H7 (cell line): ENCODE measurements around the gene KLHL24. TPM values are rescaled to one million over a fixed set of nuclear protein-coding genes. Genes with fewer than 3 reads are reported as not detected.
A peak's percentile ranks its signal among the peaks of the same experiment; 100 is the strongest.
"Not testable (repeated sequence)": the region's sequence is repeated elsewhere in the genome, so short reads cannot be mapped to it uniquely, and the experiment has no call there.

ENCODE experiments used
- DNase-seq: peaks from one replicate; pipeline ENCODE4 v3.0.0; 2012
- H3K27me3 ChIP-seq: 2 replicates; pipeline ENCODE4 v1.6.0; 2011; ENCODE audit warnings: mild to moderate bottlenecking, low read length; ENCODE audit not compliant: control insufficient read depth, insufficient read depth
- H3K36me3 ChIP-seq: replicated peaks from 2 replicates; pipeline ENCODE4 v1.5.1; 2011; ENCODE audit warnings: low read length; ENCODE audit not compliant: control insufficient read depth, insufficient read depth
- H3K4me3 ChIP-seq: 2 replicates; pipeline ENCODE4 v1.5.1; 2011; ENCODE audit warnings: low read depth, mild to moderate bottlenecking, control low read depth, low read length, moderate library complexity; ENCODE audit not compliant: insufficient read depth
- total RNA-seq: library from RNA; depleted of rRNA; stranded (reverse); fragments of >200 nt; shearing (Covaris generic); gene quantifications from 2 replicates; pipeline ENCODE4 v1.2.3, GENCODE V29; 2014

Gene KLHL24
- total RNA-seq, 1 experiment from 2014 or later: 27.9 TPM

DNA sequence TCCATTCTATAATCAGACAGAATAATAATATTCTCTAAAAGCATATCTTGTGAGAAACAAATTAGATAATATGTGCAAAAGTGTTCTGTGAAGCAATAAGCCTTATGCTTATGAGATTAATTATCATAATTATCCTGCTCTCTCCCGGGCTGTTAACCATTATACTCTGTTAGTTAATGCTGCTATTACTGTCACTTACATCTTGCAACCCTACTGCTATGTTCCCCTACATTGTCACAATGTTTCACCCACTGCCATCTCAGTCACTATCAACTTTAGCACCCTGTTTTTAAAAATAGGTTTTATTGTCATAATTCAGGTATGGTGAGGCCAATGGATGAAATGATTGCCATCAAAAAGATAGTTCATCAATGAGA is 15.2 kb upstream of the KLHL24 start:
- no peaks in the 10 kb centered on the region; the same call in 1 of the 2 replicates for H3K27me3 ChIP-seq
- no peak overlapping the region for H3K4me3 ChIP-seq
- DNase-seq: no peak
- H3K36me3 ChIP-seq: no peaks in the 10 kb centered on the region

DNA sequence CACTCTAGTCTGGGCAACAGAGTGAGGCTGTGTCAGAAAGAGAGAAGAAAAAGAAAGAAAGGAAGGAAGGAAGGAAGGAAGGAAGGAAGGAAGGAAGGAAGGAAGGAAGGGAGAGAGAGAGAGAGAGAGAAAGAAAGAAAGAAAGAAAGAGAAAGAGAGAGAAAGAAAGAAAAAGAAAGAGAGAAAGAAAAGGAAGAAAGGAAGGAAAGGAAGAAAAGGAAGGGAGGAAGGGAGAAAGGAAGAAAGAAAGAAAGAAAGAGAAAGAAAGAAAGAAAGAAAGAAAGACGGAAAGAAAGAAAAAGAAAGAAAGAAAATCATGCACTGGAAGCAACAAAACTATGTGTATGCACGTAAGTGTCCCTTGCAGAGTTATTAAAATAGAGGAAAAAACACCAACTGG is 12.9 kb upstream of the KLHL24 start:
- not testable (repeated sequence) for H3K36me3 ChIP-seq, H3K27me3 ChIP-seq, DNase-seq, H3K4me3 ChIP-seq

DNA sequence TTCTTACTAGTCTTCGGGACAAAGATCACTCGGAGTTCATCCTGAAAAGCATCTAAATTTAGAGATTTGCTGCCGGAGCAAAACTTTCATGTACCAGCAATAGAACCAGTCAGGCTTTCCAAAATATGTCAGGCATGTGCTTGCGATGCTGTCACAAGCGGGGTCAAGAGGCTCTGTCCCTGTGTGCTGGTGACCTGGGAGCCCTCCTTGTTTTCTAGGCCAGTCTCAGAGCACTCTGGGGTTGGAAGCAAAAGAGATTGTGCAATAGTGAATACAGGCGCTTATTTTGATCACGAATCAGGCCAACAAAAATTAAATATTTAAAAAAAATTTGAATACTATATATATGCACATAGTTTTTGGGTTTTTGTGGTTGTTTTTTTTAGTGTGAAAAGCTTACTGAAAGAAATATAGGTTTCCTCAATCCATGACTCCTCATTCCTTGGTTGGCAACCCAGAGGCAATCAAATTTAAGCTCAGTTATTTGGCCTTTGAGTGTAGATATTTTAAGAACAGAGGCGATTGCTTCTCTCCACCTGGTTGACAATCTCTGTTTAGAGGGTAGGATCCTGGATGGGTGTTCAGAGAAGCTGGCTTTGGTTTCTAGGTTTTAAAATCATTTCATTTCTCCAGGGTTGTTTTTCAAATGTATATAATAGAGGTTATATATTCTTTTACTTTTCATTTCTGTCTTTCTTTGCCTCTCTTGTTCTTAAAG is 8.4 kb upstream of the KLHL24 start:
- Histone ChIP-seq H3K27me3 (no peaks in the 10 kb centered on the region), H3K36me3 (no peaks in the 10 kb centered on the region), H3K4me3 (no peak overlapping the region)
- no peak for DNase-seq

DNA sequence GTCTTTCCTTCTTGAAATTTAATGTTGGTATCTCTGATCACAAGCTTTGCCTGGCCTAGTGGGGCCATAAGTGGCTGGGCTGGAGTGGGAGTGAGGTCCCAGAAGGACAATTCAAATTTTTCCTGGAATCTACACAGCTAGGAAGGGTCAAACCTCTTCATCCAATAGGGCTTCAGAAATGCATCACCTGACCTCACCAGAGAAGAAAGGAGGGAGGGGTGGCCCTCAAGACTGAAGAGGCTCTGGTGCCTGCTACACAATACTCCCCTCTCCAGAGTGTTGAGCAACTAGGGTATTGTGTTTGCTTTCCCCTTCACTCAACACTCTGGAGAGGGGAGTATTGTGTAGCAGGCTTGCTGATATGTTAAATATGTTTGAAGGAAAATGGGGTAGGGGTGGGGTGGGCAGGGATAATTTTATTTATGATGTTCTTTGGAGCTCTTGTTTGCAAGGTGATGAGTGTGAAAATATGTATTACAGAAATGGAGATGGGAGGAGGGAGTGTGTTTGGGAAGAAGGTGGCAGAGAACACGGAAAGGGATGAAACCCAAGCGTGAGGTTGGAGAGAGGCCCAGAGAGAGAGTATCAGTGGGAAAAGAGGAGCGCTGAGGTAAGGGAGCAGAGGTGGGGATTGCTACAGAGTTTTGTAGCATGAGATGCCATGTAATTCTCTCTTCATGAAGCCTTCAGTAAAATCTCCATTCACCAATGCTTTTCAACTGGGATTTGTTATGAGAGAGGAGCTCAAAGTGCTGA is 5.7 kb upstream of the KLHL24 start:
- DNase-seq: peak; percentile 42
- H3K27me3 ChIP-seq: no peaks in the 10 kb centered on the region
- H3K4me3 ChIP-seq: no peak overlapping the region
- no peaks in the 10 kb centered on the region for H3K36me3 ChIP-seq

DNA sequence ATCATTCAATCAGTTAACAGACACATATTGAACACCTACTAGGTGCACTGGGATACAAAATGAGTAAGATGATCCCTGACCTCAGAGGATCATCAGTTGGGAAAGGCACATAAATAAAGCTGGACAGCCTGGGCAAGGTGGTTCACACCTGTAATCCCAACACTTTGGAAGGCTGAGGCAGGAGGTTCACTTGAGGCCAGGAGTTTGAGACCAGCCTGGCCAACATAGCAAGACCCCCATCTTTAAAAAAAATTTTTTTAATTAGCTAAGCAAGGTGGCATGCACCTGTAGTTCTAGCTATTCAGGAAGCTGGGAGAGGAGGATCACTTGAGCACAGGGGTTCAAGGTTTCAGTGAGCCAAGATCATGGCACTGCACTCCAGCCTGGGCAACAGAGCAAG is 3.7 kb upstream of the KLHL24 start:
- H3K36me3 ChIP-seq: no peaks in the 10 kb centered on the region
- no peak overlapping the region for H3K4me3 ChIP-seq
- H3K27me3 ChIP-seq: no peaks in the 10 kb centered on the region
- DNase-seq: no peak

DNA sequence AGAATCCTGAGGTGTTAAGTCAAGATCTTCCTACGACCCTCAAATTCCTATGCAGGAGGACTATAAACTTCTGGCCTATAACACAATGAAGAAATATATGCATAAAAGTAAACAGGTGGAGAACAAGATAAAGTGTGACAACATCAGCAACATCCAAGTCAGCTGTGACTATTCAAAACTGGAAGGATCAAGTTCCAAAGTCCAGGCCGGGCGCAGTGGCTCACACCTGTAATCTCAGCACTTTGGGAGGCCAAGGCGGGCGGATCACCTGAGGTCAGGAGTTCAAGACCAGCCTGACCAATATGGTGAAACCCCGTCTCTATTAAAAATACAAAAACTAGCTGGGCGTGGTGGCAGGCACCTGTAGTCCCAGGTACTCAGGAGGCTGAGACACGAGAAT is 2.7 kb upstream of the KLHL24 start:
- not testable (repeated sequence) for H3K36me3 ChIP-seq, H3K27me3 ChIP-seq, H3K4me3 ChIP-seq, DNase-seq

DNA sequence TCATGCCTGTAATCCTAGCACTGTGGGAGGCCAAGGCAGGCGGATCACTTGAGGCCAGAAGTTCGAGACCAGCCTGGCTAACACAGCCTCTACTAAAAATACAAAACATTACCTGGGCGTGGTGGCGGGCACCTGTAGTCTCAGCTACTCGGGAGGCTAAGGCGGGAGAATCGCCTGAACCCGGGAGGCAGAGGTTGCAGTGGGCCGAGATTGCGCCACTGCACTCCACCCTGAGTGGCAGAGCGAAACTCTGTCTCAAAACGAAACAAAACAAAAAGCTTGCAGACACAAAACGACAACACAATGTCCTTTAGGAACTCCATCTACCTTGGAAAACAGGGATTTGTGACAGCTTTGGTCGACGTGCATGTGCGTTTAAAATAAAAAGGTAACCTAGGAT is 716 bp upstream of the KLHL24 start:
- Histone ChIP-seq H3K36me3 (no peaks in the 10 kb centered on the region; the same call in 1 of the 2 replicates), H3K4me3 (no peak overlapping the region), H3K27me3 (no peaks in the 10 kb centered on the region)
- no peak for DNase-seq

DNA sequence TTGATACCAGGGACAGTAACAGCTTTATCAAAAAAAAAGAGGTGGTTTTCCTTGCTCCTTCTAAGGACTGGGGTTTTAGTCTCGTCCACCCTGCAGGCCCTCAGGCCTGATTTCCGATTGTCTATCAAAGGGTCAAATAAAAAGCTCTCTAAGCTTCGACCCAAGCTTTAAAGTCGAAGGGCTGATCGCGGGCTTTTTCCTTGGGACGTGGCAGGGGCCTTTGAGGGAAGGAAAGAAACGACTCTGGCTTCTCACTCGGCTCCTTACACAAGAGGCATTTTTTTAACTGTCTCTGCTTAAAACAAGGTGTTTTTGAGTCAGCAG is 354 bp upstream of the KLHL24 start:
- H3K27me3 ChIP-seq: no peaks in the 10 kb centered on the region
- DNase-seq: no peak
- H3K36me3 ChIP-seq: no peaks in the 10 kb centered on the region; the same call in 1 of the 2 replicates
- peak overlapping the region; percentile 94 for H3K4me3 ChIP-seq

DNA sequence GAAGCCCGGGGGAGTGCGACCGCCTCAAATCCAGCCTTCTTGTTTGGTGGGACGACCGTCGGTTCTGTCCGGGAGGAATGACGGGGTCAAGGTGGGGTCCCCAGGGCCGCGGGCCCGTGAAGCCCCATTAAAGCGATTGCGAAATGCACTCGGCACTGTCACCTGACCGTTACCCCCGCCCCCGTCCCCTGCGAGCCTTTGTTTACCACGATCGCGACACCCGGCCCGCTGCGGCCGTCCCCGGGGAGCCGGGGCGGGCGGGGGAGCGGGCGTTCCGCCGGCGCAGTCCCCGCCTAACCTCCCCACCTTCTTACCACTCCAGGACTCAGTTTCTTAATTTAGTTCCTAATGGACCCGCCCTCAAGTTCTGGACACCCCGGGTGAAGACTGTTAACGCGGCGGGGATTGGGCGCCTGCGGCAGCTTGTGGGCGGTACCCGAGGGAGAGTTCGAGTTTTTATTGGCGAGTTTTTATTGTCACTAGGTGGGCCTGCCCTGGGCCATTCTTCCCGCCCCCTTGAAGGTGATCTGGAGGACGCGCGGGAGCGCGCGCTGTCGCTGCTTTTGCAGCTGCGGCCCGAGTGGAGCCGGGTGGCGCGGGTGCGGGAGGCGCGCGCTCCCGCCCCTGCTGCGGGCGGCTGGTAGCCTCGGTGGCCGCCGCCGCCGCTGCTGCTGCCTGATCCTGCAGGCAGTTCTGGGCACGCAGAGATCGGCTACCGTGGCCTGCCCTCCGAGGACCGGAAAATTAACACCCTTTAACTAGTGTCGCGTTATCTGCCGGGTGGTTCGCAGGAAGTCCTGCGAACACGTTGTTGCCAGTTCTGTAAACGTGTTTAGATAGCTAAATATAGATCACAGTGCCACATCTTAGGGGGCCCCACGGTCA is 1.0 kb downstream of the KLHL24 start:
- H3K4me3 ChIP-seq: peak overlapping the region; percentile 94
- DNase-seq: peak; percentile 94
- no peaks in the 10 kb centered on the region; the same call in 1 of the 2 replicates for H3K36me3 ChIP-seq
- H3K27me3 ChIP-seq: no peaks in the 10 kb centered on the region

DNA sequence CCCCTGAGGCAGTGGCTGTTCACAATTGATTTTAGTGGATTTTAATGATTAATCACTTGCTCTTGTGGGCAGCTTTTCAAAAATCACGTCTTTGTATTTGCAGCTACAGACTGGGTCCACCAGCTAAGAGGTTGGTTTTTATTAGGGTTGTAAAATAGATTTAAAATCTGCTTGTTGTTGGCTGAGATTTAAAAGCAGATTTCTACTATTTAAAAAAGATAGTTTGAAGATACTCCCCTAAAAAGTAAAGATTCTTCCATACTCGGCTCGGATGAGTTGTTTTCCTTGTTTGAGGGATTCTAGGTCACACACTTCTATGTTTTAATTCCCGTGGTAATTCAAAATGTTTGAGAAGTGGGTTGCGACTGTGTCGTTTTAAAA is 1.7 kb downstream of the KLHL24 start:
- H3K27me3 ChIP-seq: no peaks in the 10 kb centered on the region
- peak overlapping the region; percentile 94 for H3K4me3 ChIP-seq
- no peaks in the 10 kb centered on the region; the same call in 1 of the 2 replicates for H3K36me3 ChIP-seq
- DNase-seq: no peak

DNA sequence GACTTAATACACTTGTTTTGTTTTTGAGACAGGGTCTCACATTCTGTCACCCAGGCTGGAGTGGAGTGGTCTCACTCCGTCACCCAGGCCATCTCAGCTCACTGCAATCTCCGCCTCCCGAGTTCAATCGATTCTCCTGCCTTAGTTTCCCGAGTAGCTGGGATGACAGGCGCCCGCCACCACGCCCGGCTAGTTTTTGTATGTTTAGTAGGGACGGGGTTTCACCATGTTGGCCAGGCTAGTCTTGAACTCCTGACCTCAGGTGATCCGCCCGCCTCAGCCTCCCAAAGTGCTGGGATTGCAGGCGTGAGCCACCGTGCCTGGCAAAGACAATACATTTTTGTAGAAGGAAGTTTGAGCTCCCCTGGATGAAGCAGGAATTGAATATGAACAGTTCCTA is 2.2 kb downstream of the KLHL24 start:
- DNase-seq, H3K36me3 ChIP-seq, H3K4me3 ChIP-seq, H3K27me3 ChIP-seq: not testable (repeated sequence)

DNA sequence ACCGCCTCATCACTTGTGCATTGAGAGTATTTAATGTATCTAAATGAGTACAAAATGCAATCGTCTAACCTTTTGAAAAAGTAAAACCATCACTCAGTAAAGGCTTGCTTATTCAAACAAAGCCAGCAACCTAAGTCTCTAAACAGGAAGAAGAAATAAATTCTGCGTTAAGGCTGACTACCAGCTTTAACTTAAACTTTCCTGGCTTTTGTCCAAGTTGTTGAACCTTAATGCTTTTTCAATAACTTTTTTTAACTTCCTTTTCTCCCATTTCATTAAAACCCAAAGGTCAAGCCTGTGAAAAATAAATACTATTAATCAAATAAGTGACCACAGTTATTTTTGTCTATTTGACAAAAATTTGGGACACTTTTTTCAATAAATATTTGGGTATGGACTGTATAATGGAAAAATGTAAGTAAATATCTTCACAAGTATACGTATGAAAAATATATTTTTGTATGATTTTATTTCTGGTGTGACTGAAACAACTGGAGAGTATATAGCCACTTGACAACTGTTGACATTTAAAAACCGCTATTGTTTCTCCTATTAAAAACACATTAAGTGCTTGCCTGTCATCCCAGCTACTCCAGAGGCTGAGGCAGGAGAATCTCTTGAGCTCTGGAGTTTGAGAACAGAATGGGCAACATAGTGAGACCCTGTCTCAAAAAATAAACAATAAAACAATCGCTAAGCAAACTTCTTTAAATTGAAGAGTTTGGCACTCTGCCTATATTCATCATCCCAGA is 2.9 kb downstream of the KLHL24 start:
- H3K27me3 ChIP-seq: no peaks in the 10 kb centered on the region
- no peak overlapping the region for H3K4me3 ChIP-seq
- no peaks in the 10 kb centered on the region; the same call in 1 of the 2 replicates for H3K36me3 ChIP-seq
- no peak for DNase-seq

DNA sequence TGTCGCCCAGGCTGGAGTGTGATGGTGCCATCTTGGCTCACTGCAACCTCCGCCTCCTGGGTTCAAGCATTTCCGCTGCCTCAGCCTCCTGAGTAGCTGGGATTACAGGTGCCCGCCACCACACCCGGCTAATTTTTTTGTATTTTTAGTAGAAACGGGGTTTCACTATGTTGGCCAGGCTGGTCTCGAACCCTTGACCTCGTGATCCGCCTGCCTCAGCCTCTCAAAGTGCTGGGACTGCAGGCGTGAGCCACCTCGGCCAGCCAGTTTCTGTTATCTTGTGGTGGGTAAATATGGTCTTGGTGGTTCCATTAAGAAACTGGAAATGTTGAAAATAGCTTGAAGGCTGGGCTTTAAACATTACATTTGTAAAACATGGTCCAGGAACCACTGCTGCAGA is 5.2 kb downstream of the KLHL24 start:
- H3K36me3 ChIP-seq, H3K27me3 ChIP-seq, H3K4me3 ChIP-seq, DNase-seq: not testable (repeated sequence)

DNA sequence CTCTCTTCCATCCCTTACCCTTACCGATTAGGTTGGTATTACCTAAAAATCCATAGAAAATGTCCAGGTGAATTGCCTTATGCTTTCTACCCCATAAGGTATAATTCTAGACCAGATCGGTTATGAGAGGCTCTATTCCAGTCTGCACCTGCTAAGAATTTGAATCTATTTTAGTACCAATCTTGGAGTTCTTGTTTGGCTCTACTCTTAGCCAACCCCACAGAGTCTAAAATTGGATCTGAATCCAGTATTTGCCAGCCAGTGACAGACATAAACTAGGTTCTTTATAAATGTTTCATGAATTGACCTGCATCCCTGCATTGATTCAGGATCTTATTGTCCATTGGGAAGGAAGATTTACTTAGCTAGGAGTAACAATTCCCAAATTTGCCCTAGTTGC is 6.5 kb downstream of the KLHL24 start:
- H3K27me3 ChIP-seq: no peaks in the 10 kb centered on the region
- H3K36me3 ChIP-seq: no peaks in the 10 kb centered on the region; the same call in 1 of the 2 replicates
- DNase-seq: no peak
- no peak overlapping the region for H3K4me3 ChIP-seq
